Left colon (tissue), 2 donors: ENCODE results near the gene CLEC2B. TPM values are rescaled to one million over a fixed set of nuclear protein-coding genes. Genes with fewer than 3 reads are reported as not detected.
A peak's percentile ranks its signal among the peaks of the same experiment; 100 is the strongest.

Experiments used
- ATAC-seq: fragments of 200-7000 bp; cut with Tn5 transposase; one replicate; pipeline ENCODE4 v1.9.1; 2020; ENCODE audit warnings: mild to moderate bottlenecking, moderate library complexity
- DNase-seq, 2 donors: peaks; one replicate each; pipeline ENCODE4 v3.0.0-alpha.2; 2020
- intact Hi-C, 2 donors: fragments of 100-400 bp; cut with DNase I in 1 of 2; cut with micrococcal nuclease in 1 of 2; formaldehyde crosslinking; loops; one replicate each; pipeline versions ENCODE4 v1.11.2 to v1.14.0; 2022; cut with DNase I, micrococcal nuclease
- total RNA-seq, 2 donors: library from RNA; stranded (reverse); fragmentation: NEBNext Ultra II Directional; extraction: Animal tissue kit (Norgen Biotek cat#: 25700); gene quantifications; one replicate each; pipeline ENCODE4 v1.2.1, GENCODE V29; 2021
- donor health status: DM: no; HTN: no; CAD: no.
- donor health status: DM: yes; HTN: yes; CAD: no.

The CLEC2B gene
- total RNA-seq, 2 donors from 2014 or later: 1.6 to 4.8 TPM

DNA sequence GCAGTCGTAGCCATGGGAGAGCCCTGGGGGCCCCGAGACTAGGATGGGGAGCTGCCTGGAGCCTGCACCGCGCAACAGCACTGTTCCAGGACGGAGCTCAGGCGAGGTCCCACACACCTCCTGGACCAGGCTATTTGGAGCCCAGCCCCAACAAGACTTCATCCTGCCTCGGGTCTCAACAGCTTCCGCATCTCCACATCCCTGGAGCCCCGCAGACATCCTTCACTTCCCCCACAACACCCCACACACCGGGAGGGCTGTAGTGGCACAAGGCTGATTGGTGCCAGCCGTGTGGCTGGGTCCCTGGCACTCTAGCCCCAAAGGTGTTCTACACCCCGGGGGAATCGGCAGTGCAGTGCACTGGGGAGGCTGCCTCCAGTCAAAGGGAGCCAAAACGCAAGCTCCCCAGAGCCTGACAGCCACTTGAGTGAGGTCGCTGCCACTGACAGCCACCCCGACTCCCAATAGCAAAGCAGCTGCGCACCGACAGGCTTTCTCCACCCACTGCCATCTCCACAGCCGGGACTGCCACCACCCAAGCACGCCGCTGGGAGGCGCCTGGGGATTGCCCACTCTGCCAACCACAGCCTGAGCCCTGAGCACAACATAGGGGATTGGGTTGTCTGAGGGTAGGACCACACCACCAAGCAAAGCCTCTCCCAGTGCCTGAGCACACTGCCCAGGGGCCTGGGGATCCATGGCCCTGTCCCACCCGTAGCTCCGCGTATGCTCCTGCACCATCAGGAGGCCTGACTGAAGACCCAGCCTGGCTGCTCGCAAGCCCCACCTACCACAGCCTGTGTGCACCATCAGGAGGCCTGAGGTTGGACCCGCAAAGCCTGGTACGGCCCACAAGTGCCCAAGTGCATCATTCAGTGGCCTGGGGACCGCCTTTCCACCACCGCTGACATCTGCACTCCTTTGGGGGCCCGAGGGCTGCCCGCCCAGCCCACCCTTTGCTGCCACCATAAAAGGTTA, 55.0 kb downstream of the CLEC2B start:
- intact Hi-C loops: loop anchor here in 1 of 2 donors (10.0 kb wide), 1 partner anchor 111 kb away; no protein-coding TSS in a partner anchor
- DNase-seq (peak; percentile 52 to 73), ATAC-seq (peak; percentile 71)

GRCh38 chr12:9811621-9812020, 57.5 kb downstream of the CLEC2B start:
- ATAC-seq: no peak
- no peak for DNase-seq
- intact Hi-C loops: loop anchor here in 1 of 2 donors (10.0 kb wide), 1 partner anchor 113 kb away; no protein-coding TSS in a partner anchor

- ATAC-seq (no peak), DNase-seq (no peak)
- intact Hi-C loops: loop anchor here in 1 of 2 donors (10.0 kb wide), 1 partner anchor 114 kb away; no protein-coding TSS in a partner anchor
These were observed 58.5 kb downstream of the CLEC2B start for GRCh38 chr12:9810671-9811070.

DNA sequence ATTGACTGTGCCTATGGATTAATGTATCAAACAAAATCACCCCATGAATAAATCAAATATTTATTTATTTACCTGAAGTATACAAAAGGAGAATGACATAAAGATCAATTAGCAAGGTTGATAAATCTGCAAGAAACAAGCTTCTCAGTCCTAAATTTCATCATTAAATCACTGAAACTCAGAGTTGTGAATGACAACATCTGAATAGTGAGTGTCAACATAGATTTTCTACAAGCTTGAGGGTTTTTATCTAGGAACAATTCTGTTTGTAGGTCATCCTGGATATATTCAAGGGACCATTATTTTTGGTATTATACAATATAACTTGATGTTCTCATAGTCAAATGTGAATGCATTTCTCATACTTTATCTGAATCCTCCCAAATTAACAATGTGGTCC, 59.3 kb downstream of the CLEC2B start:
- intact Hi-C loops: loop anchor here in 1 of 2 donors (10.0 kb wide), 1 partner anchor 115 kb away; no protein-coding TSS in a partner anchor
- DNase-seq (no peak), ATAC-seq (no peak)

GRCh38 chr12:9809338-9809737, 59.8 kb downstream of the CLEC2B start:
- intact Hi-C loops: no loop called here
- ATAC-seq: no peak

GRCh38 chr12:9808504-9808903, 60.6 kb downstream of the CLEC2B start:
- ATAC-seq (no peak), DNase-seq (no peak)
- intact Hi-C loops: no loop called here

More at GRCh38 chr12:9809338-9809737, 59.8 kb downstream of the CLEC2B start:
- no peak for DNase-seq

- ATAC-seq: no peak
- intact Hi-C loops: no loop called here
- DNase-seq: no peak
These were observed 62.4 kb downstream of the CLEC2B start for GRCh38 chr12:9806714-9807113.

GRCh38 chr12:9805883-9806282, 63.3 kb downstream of the CLEC2B start:
- DNase-seq: no peak
- intact Hi-C loops: no loop called here
- no peak for ATAC-seq

Other genes with a start within 250 kb of the CLEC2B start
- gene CLEC2D, start 199.6 kb downstream of the CLEC2B start, total RNA-seq: 1 to 10 TPM; 6.2 to 7.3 TPM
- gene CLECL1, start 136.3 kb downstream of the CLEC2B start, total RNA-seq: under 1 TPM in 1 of 2 donors, not detected in 1; 0.27 TPM
- gene CD69, start 108.5 kb downstream of the CLEC2B start, total RNA-seq: 1 to 10 TPM; 2.6 to 3.9 TPM
- under 1 TPM in 1 of 2 donors, not detected in 1; 0.31 TPM for gene KLRF1, start 41.9 kb downstream of the CLEC2B start, total RNA-seq
- not detected for gene KLRF2, start 12.1 kb upstream of the CLEC2B start, total RNA-seq
- not detected for gene CLEC2A, start 63.0 kb upstream of the CLEC2B start, total RNA-seq
- gene CLEC12A, start 102.1 kb upstream of the CLEC2B start, total RNA-seq: under 1 TPM in 1 of 2 donors, not detected in 1; 0.75 TPM
- gene CLEC1B, start 129.8 kb upstream of the CLEC2B start, total RNA-seq: not detected
- gene CLEC12B, start 141.3 kb upstream of the CLEC2B start, total RNA-seq: not detected
- gene CLEC9A, start 161.3 kb upstream of the CLEC2B start, total RNA-seq: under 1 TPM in 1 of 2 donors, not detected in 1; 0.39 TPM
- 1 to 10 TPM in 1 of 2 donors, under 1 TPM in 1; 0.64 to 1.4 TPM for gene CLEC1A, start 229.6 kb upstream of the CLEC2B start, total RNA-seq